Measurements from ENCODE around the gene ASF1A. TPM values are rescaled to one million over a fixed set of nuclear protein-coding genes. Genes with fewer than 3 reads are reported as not detected.
A peak's percentile ranks its signal among the peaks of the same experiment; 100 is the strongest.

ASF1A gene
- total RNA-seq, 3 donors from 2014 or later = 37.8 to 48.9 (median 40.2) TPM

DNA sequence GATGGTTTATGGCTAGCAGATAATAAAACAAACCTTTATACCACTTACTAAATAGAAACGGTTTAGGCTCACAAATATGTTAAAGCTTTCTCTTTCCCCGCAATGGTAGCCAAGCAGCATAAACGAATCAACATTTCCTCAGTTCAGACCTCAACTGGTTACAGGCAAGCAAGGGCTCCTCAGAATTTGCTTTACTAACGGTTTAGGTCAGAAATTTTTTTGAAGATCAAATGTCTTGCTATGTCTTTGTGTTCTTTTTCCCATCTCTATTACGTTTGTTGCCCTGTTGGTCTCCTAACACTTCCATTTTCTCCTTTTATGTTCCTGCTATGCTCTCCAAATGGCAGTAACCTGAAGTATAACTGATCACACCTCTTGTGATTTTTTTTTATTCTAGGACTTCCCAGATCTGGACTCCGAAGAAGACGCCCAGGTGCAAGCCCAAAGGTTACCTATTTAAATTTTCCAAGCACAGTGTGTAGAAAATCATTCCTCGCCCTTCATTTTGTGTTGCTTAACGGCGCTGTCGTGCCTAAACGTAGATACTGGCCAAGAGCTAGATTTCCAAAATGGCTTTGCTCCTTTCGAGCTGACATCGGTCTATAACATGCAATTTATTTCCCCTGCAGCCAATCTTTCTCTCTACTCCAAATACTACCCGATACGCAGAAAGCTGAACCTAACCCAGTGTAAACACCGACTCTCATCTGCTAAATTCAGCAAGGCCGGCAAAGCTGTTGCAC is 717 bp upstream of the ASF1A start:
- peak; percentile 8 to 10 for ATAC-seq
- peaks cover 57% of the 10 kb centered on the region for H3K4me1 Mint-ChIP-seq (ENCODE audit: low read depth)

DNA sequence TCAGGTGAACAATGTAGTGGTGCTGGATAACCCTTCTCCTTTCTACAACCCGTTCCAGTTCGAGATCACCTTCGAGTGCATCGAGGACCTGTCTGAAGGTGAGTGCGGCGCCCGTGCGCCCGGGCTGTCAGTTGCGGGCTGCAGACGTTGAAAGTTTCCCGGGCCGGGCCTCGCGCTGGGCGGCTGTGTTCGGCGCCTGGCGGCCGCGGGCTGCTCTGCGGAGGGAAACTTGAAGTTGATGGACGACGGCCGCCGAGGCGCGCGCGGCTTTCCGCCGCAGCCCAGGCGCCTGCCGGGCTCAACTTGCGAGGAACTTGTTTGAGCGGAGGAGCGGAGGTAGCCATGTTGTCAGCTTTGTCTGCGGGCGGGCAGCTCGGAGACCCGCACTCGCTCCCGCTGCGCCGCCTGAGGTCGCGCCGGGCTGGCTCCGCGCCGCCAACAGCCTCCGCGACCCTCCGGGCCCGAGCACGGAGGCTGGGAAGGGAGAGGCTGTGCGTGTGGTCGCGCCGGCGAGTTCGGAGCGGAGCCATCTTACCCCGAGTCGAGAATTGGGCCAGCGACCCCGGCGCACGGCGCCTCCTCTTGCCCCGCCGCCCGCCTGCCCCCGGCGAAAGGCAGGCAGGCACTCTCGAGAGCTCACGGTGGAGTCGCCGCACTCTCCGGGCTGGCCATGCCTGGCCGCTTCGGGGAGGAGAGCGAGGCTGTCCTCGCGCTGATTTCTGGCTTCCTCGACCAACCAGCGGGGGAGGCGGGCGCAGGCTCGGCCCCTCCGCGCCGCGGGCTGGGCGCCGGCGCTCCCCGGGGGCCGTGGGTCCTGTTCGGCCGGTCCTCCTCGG is 691 bp downstream of the ASF1A start:
- ATAC-seq = peak; percentile 45
- peak overlapping the region; percentile 98 for H3K4me3 Mint-ChIP-seq
- H3K4me1 Mint-ChIP-seq (ENCODE audit: low read depth) = peaks cover 58% of the 10 kb centered on the region
- H3K9me3 Mint-ChIP-seq = no peaks in the 10 kb centered on the region
- DNase-seq = peak; percentile 41
- H3K27me3 Mint-ChIP-seq (ENCODE audit: low read depth) = no peaks in the 10 kb centered on the region
- H3K36me3 Mint-ChIP-seq (ENCODE audit: insufficient read depth) = peaks cover 13% of the 10 kb centered on the region

More for the DNA sequence above, 717 bp upstream of the ASF1A start:
- peak; percentile 14 for DNase-seq
- Mint-ChIP-seq H3K36me3 (ENCODE audit: insufficient read depth) (peaks cover 9% of the 10 kb centered on the region), H3K27me3 (ENCODE audit: low read depth) (no peaks in the 10 kb centered on the region), H3K4me3 (peak overlapping the region; percentile 98), H3K9me3 (no peaks in the 10 kb centered on the region)

DNA sequence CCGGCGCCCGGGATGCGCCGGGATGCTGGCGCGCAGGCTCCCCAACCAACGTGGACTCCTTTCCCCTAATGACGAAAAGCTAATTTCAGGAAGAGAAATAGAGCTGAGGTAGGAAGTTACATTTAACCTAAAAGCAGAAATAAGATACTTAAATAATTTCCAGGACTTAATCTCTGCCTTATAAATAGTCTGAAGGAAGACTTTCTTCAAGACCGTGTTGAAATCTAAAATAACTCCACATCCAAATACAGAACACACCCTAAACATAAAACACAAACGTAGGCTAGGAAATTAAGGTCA is 1.3 kb downstream of the ASF1A start:
- Mint-ChIP-seq H3K9me3 (no peaks in the 10 kb centered on the region), H3K4me1 (ENCODE audit: low read depth) (peaks cover 59% of the 10 kb centered on the region), H3K27me3 (ENCODE audit: low read depth) (no peaks in the 10 kb centered on the region), H3K36me3 (ENCODE audit: insufficient read depth) (peaks cover 18% of the 10 kb centered on the region), H3K4me3 (peak overlapping the region; percentile 98)
- DNase-seq = no peak
- no peak for ATAC-seq

DNA sequence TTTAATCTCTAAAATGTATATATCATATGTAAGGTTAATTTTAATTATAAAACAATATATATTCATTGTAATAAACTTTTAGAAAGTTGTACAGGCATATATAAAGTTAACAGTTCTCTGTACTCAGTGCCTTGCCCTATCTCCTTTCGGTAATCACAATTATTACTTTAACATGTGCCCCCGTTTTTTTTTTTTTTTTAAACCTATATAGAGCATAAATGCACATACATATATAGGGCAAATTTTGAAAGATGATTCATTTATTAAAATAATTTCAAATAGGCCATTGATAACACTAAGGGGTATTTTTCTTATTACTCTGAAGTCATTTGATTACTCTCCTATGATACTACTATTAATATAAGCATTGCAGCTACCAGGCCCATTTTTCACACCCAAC is 1.9 kb downstream of the ASF1A start:
- ATAC-seq = no peak
- H3K4me1 Mint-ChIP-seq (ENCODE audit: low read depth) = peaks cover 61% of the 10 kb centered on the region
- no peak for DNase-seq
- H3K9me3 Mint-ChIP-seq = no peaks in the 10 kb centered on the region
- H3K36me3 Mint-ChIP-seq (ENCODE audit: insufficient read depth) = peaks cover 25% of the 10 kb centered on the region
- H3K27me3 Mint-ChIP-seq (ENCODE audit: low read depth) = no peaks in the 10 kb centered on the region
- H3K4me3 Mint-ChIP-seq = peak overlapping the region; percentile 83

DNA sequence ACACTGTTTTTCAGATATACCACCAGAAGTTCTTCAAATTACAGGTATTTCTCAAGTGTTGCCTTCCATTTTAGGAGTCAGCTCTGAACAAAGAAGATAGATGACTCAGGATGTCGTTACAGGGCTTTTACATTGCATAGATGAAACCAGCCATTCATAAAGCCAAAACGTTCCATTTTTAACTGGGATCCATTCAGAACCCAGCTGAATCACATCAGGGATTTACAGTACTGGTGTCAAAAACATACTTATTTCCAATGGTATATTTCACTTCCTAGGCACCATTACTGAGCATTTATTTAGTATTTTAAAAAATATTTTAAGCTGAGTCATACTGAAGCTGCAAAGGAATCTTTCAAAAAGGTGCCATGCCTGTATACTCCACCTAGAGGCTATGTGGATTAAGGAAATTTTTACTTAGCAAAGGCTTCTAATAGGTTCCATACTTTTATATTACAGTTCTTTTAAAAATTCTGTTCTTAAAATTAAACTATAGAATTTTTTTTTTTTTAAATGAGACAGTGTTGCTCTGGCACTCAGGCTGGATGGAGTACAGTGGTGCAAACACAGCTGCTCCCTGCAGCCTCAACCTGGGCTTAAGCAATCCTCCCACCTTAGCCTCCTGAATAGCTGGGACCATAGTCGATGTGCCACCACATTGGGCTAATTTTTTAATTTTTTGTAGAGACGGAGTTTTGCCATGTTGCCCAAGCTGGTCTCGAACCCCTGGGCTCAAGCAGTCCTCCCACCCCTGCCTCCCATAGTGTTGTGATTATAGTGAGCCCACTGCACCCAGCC is 2.6 kb downstream of the ASF1A start:
- DNase-seq = no peak
- peaks cover 61% of the 10 kb centered on the region for H3K4me1 Mint-ChIP-seq (ENCODE audit: low read depth)
- H3K9me3 Mint-ChIP-seq = no peaks in the 10 kb centered on the region
- no peaks in the 10 kb centered on the region for H3K27me3 Mint-ChIP-seq (ENCODE audit: low read depth)
- peak overlapping the region; percentile 83 for H3K4me3 Mint-ChIP-seq
- H3K36me3 Mint-ChIP-seq (ENCODE audit: insufficient read depth) = peaks cover 31% of the 10 kb centered on the region
- ATAC-seq = peak; percentile 9 to 11

DNA sequence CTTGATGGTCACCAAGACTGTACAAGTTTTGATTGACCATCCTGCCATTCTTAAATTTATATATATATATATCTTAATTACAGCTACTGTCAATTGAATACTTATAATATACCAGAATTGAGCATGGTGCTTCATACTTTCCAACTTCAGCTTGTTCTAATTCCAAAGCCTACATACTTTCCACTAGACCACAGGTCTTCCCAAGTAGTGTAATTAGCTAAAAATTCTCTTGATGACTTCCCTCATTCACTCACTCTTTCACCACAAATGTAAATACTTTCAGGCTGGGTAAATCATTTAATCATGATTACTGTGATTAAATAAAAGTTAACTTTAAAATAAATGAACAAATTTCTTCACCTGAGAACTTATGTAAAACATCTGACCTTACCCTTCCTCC is 3.4 kb downstream of the ASF1A start:
- peak overlapping the region; percentile 41 for H3K4me3 Mint-ChIP-seq
- no peaks in the 10 kb centered on the region for H3K27me3 Mint-ChIP-seq (ENCODE audit: low read depth)

DNA sequence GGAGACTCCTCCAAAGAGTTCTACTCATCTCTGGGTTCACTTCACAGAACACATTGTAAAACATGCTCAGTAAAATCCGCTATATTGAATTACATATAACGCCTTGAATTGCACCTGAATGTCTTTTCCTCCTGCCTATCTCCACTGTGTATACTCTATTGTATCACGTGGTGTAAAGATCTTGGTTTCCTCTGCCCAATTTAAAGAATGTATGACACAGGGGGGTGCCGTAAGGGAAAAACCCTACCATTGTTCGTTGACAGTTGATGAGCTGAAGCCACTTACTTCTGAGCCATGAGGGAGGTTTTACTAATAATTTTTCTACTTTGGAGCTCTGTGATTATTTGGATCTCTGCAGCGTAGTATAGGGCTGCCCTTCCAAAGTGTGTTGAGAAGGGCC is 6.0 kb downstream of the ASF1A start:
- Mint-ChIP-seq H3K4me3 (peak overlapping the region; percentile 27), H3K36me3 (ENCODE audit: insufficient read depth) (peaks cover 49% of the 10 kb centered on the region), H3K27me3 (ENCODE audit: low read depth) (no peaks in the 10 kb centered on the region), H3K4me1 (ENCODE audit: low read depth) (peaks cover 75% of the 10 kb centered on the region), H3K9me3 (no peaks in the 10 kb centered on the region)
- peak; percentile 12 for DNase-seq
- peak; percentile 55 to 69 for ATAC-seq

More for the DNA sequence above, 3.4 kb downstream of the ASF1A start:
- H3K4me1 Mint-ChIP-seq (ENCODE audit: low read depth) = peaks cover 61% of the 10 kb centered on the region
- no peaks in the 10 kb centered on the region for H3K9me3 Mint-ChIP-seq
- H3K36me3 Mint-ChIP-seq (ENCODE audit: insufficient read depth) = peaks cover 35% of the 10 kb centered on the region
- DNase-seq (no peak), ATAC-seq (no peak)

DNA sequence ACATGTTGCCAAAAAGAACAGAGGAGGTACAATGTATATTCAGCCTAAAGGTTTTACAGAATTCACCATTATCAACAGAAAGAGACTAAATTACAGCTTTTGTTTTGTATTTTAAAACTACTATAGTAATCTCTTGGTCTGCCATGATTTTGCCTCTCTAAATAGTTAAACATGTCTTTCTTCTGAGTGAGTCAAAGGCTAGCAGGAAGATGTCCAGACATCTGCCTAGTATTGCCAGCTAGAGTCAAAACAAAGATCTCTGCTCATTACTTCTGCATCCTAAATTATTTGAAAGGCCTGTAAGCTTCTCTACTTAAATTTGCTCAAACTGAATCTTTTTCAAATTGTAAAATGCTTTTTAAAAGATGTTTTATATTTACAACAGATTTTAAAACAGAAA is 8.8 kb downstream of the ASF1A start:
- DNase-seq (no peak), ATAC-seq (no peak)
- no peak overlapping the region for H3K4me3 Mint-ChIP-seq
- no peaks in the 10 kb centered on the region for H3K27me3 Mint-ChIP-seq (ENCODE audit: low read depth)
- H3K36me3 Mint-ChIP-seq (ENCODE audit: insufficient read depth) = peaks cover 64% of the 10 kb centered on the region
- H3K9me3 Mint-ChIP-seq = no peaks in the 10 kb centered on the region
- H3K4me1 Mint-ChIP-seq (ENCODE audit: low read depth) = peaks cover 87% of the 10 kb centered on the region

DNA sequence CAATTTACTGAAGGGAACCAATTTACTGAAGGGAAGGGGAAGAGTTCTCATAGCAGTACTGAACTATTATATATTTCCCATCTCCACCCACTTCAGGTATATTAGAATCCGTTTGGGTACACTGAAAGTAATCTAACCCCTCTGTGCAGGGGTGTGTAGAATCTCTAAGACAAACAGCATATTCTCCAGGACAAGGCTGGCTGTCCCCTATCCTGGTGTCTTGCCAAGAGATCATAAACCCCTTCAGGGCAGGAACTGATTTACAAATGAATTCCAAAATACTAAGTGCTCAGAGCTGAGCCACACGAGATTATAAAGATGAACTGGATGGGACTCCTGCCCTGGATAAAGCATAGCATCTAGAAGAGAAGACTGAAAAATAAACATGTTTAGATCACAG is 9.2 kb downstream of the ASF1A start:
- Mint-ChIP-seq H3K9me3 (no peaks in the 10 kb centered on the region), H3K4me3 (no peak overlapping the region), H3K27me3 (ENCODE audit: low read depth) (no peaks in the 10 kb centered on the region), H3K36me3 (ENCODE audit: insufficient read depth) (peaks cover 65% of the 10 kb centered on the region), H3K4me1 (ENCODE audit: low read depth) (peaks cover 83% of the 10 kb centered on the region)
- DNase-seq = no peak
- no peak for ATAC-seq

DNA sequence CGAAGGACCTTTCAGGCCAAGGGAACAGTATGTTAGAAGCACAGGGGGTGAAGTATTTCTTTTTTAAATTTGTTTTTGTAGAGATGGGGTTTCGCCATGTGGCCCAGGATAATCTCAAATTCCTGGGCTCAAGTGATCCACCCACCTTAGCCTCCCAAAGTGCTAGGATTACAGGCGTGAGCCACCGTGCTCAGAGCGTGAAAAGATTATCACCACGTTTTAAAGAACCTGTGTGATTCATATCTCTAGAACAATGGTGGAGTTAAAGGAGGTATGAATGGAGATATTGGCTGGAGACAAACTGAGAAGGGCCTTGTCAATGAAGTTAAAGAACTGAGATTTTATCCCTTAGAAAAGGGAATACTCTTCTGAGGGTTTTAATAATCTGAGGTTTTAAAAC is 9.7 kb downstream of the ASF1A start:
- ATAC-seq (no peak), DNase-seq (no peak)
- no peaks in the 10 kb centered on the region for H3K27me3 Mint-ChIP-seq (ENCODE audit: low read depth)
- peaks cover 63% of the 10 kb centered on the region for H3K36me3 Mint-ChIP-seq (ENCODE audit: insufficient read depth)
- no peak overlapping the region for H3K4me3 Mint-ChIP-seq
- H3K9me3 Mint-ChIP-seq = no peaks in the 10 kb centered on the region
- peaks cover 79% of the 10 kb centered on the region for H3K4me1 Mint-ChIP-seq (ENCODE audit: low read depth)

DNA sequence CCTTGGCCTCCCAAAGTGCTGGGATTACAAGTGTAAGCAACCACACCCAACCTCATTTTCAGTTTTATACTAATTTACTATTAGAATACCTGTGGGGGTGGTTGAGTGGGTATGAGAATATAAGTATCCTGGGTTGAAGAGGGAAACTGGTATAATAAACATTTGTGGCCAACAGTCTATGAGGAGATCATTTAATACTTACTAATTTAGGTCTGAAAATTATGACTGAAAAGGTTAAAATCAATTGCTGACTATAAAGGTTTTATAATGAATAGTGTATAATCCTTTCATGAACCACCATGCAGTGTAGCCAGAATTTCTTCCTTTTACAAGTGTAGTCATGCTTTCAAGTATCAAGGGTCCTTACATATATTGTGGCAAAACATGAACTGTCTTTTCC is 11.1 kb downstream of the ASF1A start:
- Mint-ChIP-seq H3K4me3 (no peak overlapping the region), H3K4me1 (ENCODE audit: low read depth) (peaks cover 65% of the 10 kb centered on the region), H3K9me3 (no peaks in the 10 kb centered on the region), H3K36me3 (ENCODE audit: insufficient read depth) (peaks cover 56% of the 10 kb centered on the region), H3K27me3 (ENCODE audit: low read depth) (no peaks in the 10 kb centered on the region)
- DNase-seq (no peak), ATAC-seq (no peak)

DNA sequence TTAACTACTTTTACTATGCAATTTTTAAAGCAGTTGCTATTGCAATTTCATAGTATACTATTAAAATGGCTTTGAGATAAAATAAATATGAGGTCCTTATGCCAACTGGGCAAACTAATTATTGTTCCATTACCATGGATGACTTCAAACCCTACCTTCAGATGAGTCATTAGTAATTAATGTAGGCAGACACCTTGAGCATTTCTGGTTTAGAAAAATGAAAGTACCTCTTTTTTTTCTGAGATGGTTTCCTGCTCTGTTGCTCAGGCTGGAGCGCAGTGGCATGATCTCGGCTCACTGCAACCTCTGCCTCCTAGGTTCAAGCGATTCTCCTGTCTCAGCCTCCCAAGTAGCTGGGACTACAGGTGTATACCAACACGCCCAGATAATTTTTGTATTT is 11.9 kb downstream of the ASF1A start:
- H3K4me1 Mint-ChIP-seq (ENCODE audit: low read depth) = peaks cover 58% of the 10 kb centered on the region
- H3K4me3 Mint-ChIP-seq = peak overlapping the region; percentile 29
- ATAC-seq = peak in 1 of 2 donors; percentile 72
- no peaks in the 10 kb centered on the region for H3K27me3 Mint-ChIP-seq (ENCODE audit: low read depth)
- no peak for DNase-seq
- peaks cover 53% of the 10 kb centered on the region for H3K36me3 Mint-ChIP-seq (ENCODE audit: insufficient read depth)
- H3K9me3 Mint-ChIP-seq = no peaks in the 10 kb centered on the region

DNA sequence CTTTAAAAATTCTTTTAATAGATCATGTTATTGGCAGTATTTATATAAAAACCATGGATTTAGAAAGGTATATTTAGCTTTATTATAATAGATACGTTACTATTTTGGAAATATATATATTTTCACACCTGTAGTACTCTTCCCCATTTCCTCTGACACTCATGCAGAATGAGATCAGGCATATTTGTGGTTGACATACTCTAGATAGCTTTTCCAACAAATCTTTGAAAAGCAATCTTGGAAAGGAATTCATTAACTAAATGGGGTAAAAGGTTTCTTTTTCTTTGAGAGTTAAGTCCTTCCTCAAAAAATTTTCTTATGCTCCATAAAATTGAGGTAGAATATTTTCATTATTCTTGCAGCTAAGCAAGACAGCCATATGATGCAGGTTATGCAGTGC is 14.5 kb downstream of the ASF1A start:
- DNase-seq = no peak
- peaks cover 32% of the 10 kb centered on the region for H3K4me1 Mint-ChIP-seq (ENCODE audit: low read depth)
- no peak for ATAC-seq
- no peak overlapping the region for H3K4me3 Mint-ChIP-seq
- peaks cover 46% of the 10 kb centered on the region for H3K36me3 Mint-ChIP-seq (ENCODE audit: insufficient read depth)
- H3K27me3 Mint-ChIP-seq (ENCODE audit: low read depth) = no peaks in the 10 kb centered on the region
- no peaks in the 10 kb centered on the region for H3K9me3 Mint-ChIP-seq

DNA sequence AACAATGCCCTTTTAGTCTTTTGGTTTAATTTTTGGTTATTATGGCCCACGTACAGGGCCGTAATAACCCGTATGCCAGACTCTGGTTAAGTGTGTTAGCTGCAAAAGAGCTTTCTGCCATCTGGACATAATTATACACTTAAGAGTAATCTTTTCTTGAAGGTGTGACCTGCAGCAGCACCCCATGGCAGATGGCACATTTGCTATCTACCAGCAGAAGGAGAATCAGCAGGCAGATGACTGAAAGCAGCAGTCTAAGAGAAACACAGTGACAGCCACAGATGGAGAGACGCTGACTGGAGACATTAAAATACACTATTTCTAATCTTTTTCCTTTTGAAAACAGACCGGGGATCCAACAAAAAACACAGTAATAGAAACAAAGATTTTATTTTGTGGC is 18.7 kb downstream of the ASF1A start:
- Mint-ChIP-seq H3K36me3 (ENCODE audit: insufficient read depth) (peaks cover 44% of the 10 kb centered on the region), H3K4me3 (no peak overlapping the region), H3K4me1 (ENCODE audit: low read depth) (no peaks in the 10 kb centered on the region), H3K27me3 (ENCODE audit: low read depth) (no peaks in the 10 kb centered on the region), H3K9me3 (no peaks in the 10 kb centered on the region)
- no peak for DNase-seq
- no peak for ATAC-seq

Measured in activated T-cell treated with anti-CD3 and anti-CD28 coated beads, Interleukin-2, amount 50 U/mL, for 4 hours (primary cell).